GM18951 (cell line): ENCODE measurements around the gene SERGEF.

ENCODE experiments used
- POLR2A ChIP-seq: IDR thresholded peaks from 4 replicates; pipeline ENCODE4 v1.6.1; 2011; ENCODE audit warnings: mild to moderate bottlenecking; ENCODE audit not compliant: insufficient read length, insufficient read depth; ENCODE audit errors: extremely low read depth
- in situ Hi-C: fragments of 300-500 bp; cut with MboI; formaldehyde crosslinking; loops from one replicate; pipeline ENCODE4 v1.12.0; 2022; ENCODE audit warnings: low sequenced_read_pairs, mixed read lengths, inconsistent platforms; ENCODE audit not compliant: unreplicated experiment

Gene SERGEF

GRCh38 chr11:17752144-17752543 is 260.7 kb downstream of the SERGEF start:
- in situ Hi-C loops, result no loop called here
- TF ChIP-seq POLR2A, result no peak

- TF ChIP-seq POLR2A, result no peak
- in situ Hi-C loops, result no loop called here
Measured at GRCh38 chr11:17751558-17751957, 261.3 kb downstream of the SERGEF start.

GRCh38 chr11:17750801-17751165 is 262.1 kb downstream of the SERGEF start:
- TF ChIP-seq POLR2A, result no peak
- in situ Hi-C loops, result no loop called here

- in situ Hi-C loops, result no loop called here
Measured at GRCh38 chr11:17750013-17750800, 262.6 kb downstream of the SERGEF start.

GRCh38 chr11:17748761-17749721 is 263.8 kb downstream of the SERGEF start:
- no peak for TF ChIP-seq POLR2A
- in situ Hi-C loops, result no loop called here

More at GRCh38 chr11:17750013-17750800, 262.6 kb downstream of the SERGEF start:
- no peak for TF ChIP-seq POLR2A

GRCh38 chr11:17748044-17748443 is 264.8 kb downstream of the SERGEF start:
- in situ Hi-C loops, result no loop called here

GRCh38 chr11:17747131-17747955 is 265.5 kb downstream of the SERGEF start:
- no peak for TF ChIP-seq POLR2A
- in situ Hi-C loops, result no loop called here

More at GRCh38 chr11:17748044-17748443, 264.8 kb downstream of the SERGEF start:
- no peak for TF ChIP-seq POLR2A

GRCh38 chr11:17746096-17746495 is 266.8 kb downstream of the SERGEF start:
- in situ Hi-C loops, result no loop called here
- TF ChIP-seq POLR2A, result no peak

- in situ Hi-C loops, result no loop called here
Measured at GRCh38 chr11:17745023-17745772, 267.6 kb downstream of the SERGEF start.

GRCh38 chr11:17744151-17744940 is 268.5 kb downstream of the SERGEF start:
- in situ Hi-C loops, result no loop called here
- no peak for TF ChIP-seq POLR2A

More at GRCh38 chr11:17745023-17745772, 267.6 kb downstream of the SERGEF start:
- TF ChIP-seq POLR2A, result no peak

GRCh38 chr11:17743808-17744119 is 269.1 kb downstream of the SERGEF start:
- TF ChIP-seq POLR2A, result no peak
- in situ Hi-C loops, result no loop called here
